K562 treated with DMSO at 1 percent for 48 hours (cell line): ENCODE data around the gene OIT3. TPM values are rescaled to one million over a fixed set of nuclear protein-coding genes. Genes with fewer than 3 reads are reported as not detected.

Experiments
- total RNA-seq: library from RNA; unstranded; fragments of 300-600 nt; gene quantifications from 2 replicates; pipeline ENCODE4 v1.2.3, GENCODE V29; 2022; ENCODE audit warnings: low replicate concordance; ENCODE audit errors: extremely low read depth

Gene OIT3
- not detected in 2 replicates for total RNA-seq

DNA sequence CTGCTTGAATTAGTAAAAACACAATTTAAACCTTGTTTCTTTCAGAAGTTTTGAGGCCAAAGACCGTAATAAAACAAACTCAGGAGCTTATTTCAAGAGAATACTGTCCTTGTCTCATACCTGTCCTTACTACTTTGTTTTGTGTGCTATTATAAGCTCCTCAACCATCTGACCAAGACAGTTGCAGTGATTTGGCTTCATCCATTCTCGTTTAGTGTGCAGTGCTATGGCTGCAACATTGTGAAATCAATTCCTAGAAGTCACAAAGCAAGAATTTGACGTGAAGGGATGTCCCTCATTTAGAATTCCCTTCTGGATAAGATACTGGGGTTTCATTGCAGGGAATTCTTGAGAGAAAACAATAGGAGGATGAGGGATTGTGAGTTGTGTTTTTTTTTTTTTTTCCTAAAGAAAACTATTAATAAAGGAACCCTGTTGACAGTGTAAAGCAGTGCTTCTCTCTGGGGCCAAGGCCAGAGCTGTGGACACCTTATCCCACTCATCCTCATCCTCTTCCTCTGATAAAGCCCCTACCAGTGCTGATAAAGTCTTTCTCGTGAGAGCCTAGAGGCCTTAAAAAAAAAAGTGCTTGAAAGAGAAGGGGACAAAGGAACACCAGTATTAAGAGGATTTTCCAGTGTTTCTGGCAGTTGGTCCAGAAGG lies at the start of gene OIT3:
Gene OIT3, plus strand, starts transcription at position 604 of the 663 bp plus-strand sequence. CDS start 60 bp downstream, outside the sequence.

GRCh38 chr10:72954596-72955554 lies 61.3 kb downstream of the OIT3 start, which contains the start of gene PLA2G12B:
Gene PLA2G12B, minus strand, starts transcription at chr10:72954806. Its CDS starts 121 bp downstream, at chr10:72954685.

Other genes with a start within 250 kb of the OIT3 start
- gene MCU, start 201.6 kb upstream of the OIT3 start, total RNA-seq = not detected in 2 replicates
- not detected in 2 replicates for gene PLA2G12B, start 61.1 kb downstream of the OIT3 start, total RNA-seq
- gene P4HA1, start 203.1 kb downstream of the OIT3 start, total RNA-seq = not detected in 2 replicates
- gene NUDT13, start 216.7 kb downstream of the OIT3 start, total RNA-seq = not detected in 2 replicates